A673 (cell line): ENCODE results near the gene SLC22A3.

ENCODE experiments used
- CTCF ChIP-seq: fragments of 300-800, 200-600 bp; sonication (generic); conservative IDR thresholded peaks from 2 replicates; pipeline ENCODE4 v1.5.1; 2017; ENCODE audit warnings: low read depth, mild to moderate bottlenecking, antibody characterized with exemption, low read length, moderate library complexity, mixed read lengths
- EZH2 ChIP-seq: fragments of 200-600 bp; sonication (generic); IDR thresholded peaks from 2 replicates; pipeline ENCODE4 v1.6.1; 2017; ENCODE audit warnings: borderline replicate concordance, low read depth, mild to moderate bottlenecking, mixed read lengths, antibody characterized with exemption, low read length; ENCODE audit not compliant: poor library complexity, severe bottlenecking

DNA sequence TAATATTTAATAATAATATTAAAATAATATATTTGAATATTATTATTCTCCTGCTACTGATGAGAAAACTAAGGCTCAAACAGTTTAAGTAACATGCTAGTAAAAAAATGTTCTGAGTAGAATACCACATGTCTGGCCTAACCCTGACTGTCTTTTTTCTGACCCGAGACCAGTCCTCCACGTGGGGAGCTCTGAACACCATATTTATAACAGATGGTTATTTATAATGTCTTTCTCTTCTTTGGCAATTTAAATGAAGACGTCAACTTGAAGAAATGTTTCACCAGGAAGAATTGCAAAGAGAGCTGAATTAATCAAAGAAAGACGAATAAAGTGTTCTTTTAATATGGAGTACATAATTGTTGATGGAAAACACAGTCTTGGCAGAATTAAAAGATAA, 82.0 kb downstream of the SLC22A3 start:
- TF ChIP-seq CTCF (no peak), EZH2 (no peak)
